CD4-positive, alpha-beta T cell (primary cell): ENCODE results near the gene RYR3. TPM values are rescaled to one million over a fixed set of nuclear protein-coding genes. Genes with fewer than 3 reads are reported as not detected.

Experiments
- ATAC-seq: fragments of 200-7000 bp; cut with Tn5 transposase; one replicate; pipeline ENCODE4 v1.10.0; 2022; ENCODE audit warnings: mild to moderate bottlenecking; ENCODE audit not compliant: poor library complexity
- CTCF ChIA-PET: fragments of 350-600 bp; sonication (Branson Sonifier 250); formaldehyde crosslinking; loops from one replicate; lab custom pipeline; 2021; ENCODE audit warnings: antibody characterized with exemption, inconsistent platforms; lab: Charles Lee
- POLR2A ChIA-PET: fragments of 350-600 bp; sonication (Branson Sonifier 250); formaldehyde crosslinking; loops from one replicate; lab custom pipeline; 2021; ENCODE audit warnings: antibody characterized with exemption, inconsistent platforms; lab: Charles Lee
- DNase-seq, 14 experiments: peaks; one replicate each; pipeline ENCODE4 v3.0.0-alpha.2; 2013 to 2020; ENCODE audit warnings: mixed read lengths in 2 of 14
- H3K27ac ChIP-seq, 2 donors: one replicate each; pipeline versions ENCODE4 v1.5.1 to v1.7.0; 2013; ENCODE audit warnings: low read length in 2 of 2, low read depth in 1 of 2, mild to moderate bottlenecking in 1 of 2
- H3K27me3 ChIP-seq, 2 experiments: 1 replicate in 1 of 2; 2 replicates in 1 of 2; pipeline versions ENCODE4 v1.6.1 to v1.7.0; 2013; ENCODE audit warnings: low read length in 2 of 2, control low read depth in 1 of 2, mild to moderate bottlenecking in 1 of 2, moderate library complexity in 1 of 2; ENCODE audit not compliant: insufficient read depth in 2 of 2, control insufficient read depth in 1 of 2
- H3K36me3 ChIP-seq: one replicate; pipeline ENCODE4 v1.6.1; 2013; ENCODE audit warnings: low read length, control low read depth; ENCODE audit not compliant: insufficient read depth
- H3K4me1 ChIP-seq: one replicate; pipeline ENCODE4 v1.6.1; 2013; ENCODE audit warnings: low read length, control low read depth; ENCODE audit not compliant: insufficient read depth
- H3K4me3 ChIP-seq: one replicate; pipeline ENCODE4 v1.5.1; 2013; ENCODE audit warnings: mild to moderate bottlenecking, low read length, moderate library complexity
- H3K9me3 ChIP-seq, 2 experiments: 1 replicate in 1 of 2; 2 replicates in 1 of 2; pipeline versions ENCODE4 v1.6.1 to v1.7.0; 2013; ENCODE audit warnings: low read length in 2 of 2, mild to moderate bottlenecking in 2 of 2, control low read depth in 1 of 2, moderate library complexity in 1 of 2; ENCODE audit not compliant: control insufficient read depth in 1 of 2, insufficient read depth in 1 of 2
- H3K27ac Mint-ChIP-seq: one replicate; pipeline ENCODE4 v1.8.0; 2020; ENCODE audit warnings: mixed read lengths
- H3K27me3 Mint-ChIP-seq: one replicate; pipeline ENCODE4 v1.8.0; 2021; ENCODE audit warnings: mixed read lengths
- H3K36me3 Mint-ChIP-seq: one replicate; pipeline ENCODE4 v1.8.0; 2021; ENCODE audit warnings: low read depth, mixed read lengths
- H3K4me1 Mint-ChIP-seq: one replicate; pipeline ENCODE4 v1.8.0; 2021; ENCODE audit warnings: low read depth, mixed read lengths
- H3K4me3 Mint-ChIP-seq: one replicate; pipeline ENCODE4 v1.8.0; 2020; ENCODE audit warnings: mild to moderate bottlenecking, mixed read lengths
- H3K9me3 Mint-ChIP-seq: one replicate; pipeline ENCODE4 v1.8.0; 2020; ENCODE audit warnings: mixed read lengths
- intact Hi-C, 2 experiments: fragments of 100-400 bp; cut with DNase I in 1 of 2; cut with micrococcal nuclease in 1 of 2; formaldehyde crosslinking; loops; one replicate each; pipeline versions ENCODE4 v1.15.1 to v1.9.0; 2023 to 2025; cut with DNase I, micrococcal nuclease
- total RNA-seq, 174 experiments: library from RNA in 2 of 174; stranded (reverse) in 2 of 174; gene quantifications; one replicate each; pipeline ENCODE4 v1.2.3 and lab custom pipeline; 2021 to 2026
- TF ChIP-seq, protein P1 (sequence below): fragments of 200-600 bp; IDR thresholded peaks from one replicate; pipeline ENCODE4 v1.8.0; 2022; ENCODE audit warnings: antibody characterized with exemption, mild to moderate bottlenecking

RYR3 gene
- total RNA-seq, 2 experiments from 2014 or later: not detected

DNA sequence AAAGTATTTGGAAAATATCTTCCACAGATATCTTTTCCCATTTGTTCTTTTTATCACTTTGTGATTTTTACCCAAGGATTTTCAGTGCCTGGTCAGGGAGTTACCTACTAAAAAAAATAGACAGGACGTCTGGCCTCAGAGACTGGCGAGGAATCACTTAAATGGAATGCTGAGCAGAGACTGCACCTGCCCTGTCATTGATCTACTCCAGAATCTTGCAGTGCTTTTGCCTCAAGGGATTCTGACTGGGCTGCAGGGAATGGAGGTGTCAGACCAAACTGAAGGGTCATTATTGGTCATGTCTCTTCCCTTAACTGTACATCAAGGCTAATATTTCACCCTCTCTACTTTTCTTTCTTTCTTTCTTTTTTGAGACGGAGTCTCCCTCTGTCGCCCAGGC is 12.1 kb upstream of the RYR3 start:
- H3K4me3 Mint-ChIP-seq: no peak overlapping the region
- no peaks in the 10 kb centered on the region for H3K36me3 Mint-ChIP-seq
- peaks cover 25% of the 10 kb centered on the region for H3K27me3 Mint-ChIP-seq
- H3K4me3 ChIP-seq: no peak overlapping the region
- no peak overlapping the region for H3K27ac ChIP-seq
- TF ChIP-seq, protein P1, sequence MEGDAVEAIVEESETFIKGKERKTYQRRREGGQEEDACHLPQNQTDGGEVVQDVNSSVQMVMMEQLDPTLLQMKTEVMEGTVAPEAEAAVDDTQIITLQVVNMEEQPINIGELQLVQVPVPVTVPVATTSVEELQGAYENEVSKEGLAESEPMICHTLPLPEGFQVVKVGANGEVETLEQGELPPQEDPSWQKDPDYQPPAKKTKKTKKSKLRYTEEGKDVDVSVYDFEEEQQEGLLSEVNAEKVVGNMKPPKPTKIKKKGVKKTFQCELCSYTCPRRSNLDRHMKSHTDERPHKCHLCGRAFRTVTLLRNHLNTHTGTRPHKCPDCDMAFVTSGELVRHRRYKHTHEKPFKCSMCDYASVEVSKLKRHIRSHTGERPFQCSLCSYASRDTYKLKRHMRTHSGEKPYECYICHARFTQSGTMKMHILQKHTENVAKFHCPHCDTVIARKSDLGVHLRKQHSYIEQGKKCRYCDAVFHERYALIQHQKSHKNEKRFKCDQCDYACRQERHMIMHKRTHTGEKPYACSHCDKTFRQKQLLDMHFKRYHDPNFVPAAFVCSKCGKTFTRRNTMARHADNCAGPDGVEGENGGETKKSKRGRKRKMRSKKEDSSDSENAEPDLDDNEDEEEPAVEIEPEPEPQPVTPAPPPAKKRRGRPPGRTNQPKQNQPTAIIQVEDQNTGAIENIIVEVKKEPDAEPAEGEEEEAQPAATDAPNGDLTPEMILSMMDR: no peak
- no peaks in the 10 kb centered on the region for H3K9me3 Mint-ChIP-seq
- DNase-seq: no peak
- no peaks in the 10 kb centered on the region for H3K4me1 Mint-ChIP-seq
- intact Hi-C loops: loop anchor here in 1 of 2 experiments (10.0 kb wide), 1 partner anchor 56 kb away; no protein-coding TSS in a partner anchor
- no peak overlapping the region for H3K27ac Mint-ChIP-seq
- H3K36me3 ChIP-seq: no peaks in the 10 kb centered on the region
- no peaks in the 10 kb centered on the region for H3K4me1 ChIP-seq
- POLR2A ChIA-PET: no interaction called here
- H3K9me3 ChIP-seq: no peaks in the 10 kb centered on the region
- no peaks in the 10 kb centered on the region for H3K27me3 ChIP-seq
- CTCF ChIA-PET: no interaction called here
- no peak for ATAC-seq

DNA sequence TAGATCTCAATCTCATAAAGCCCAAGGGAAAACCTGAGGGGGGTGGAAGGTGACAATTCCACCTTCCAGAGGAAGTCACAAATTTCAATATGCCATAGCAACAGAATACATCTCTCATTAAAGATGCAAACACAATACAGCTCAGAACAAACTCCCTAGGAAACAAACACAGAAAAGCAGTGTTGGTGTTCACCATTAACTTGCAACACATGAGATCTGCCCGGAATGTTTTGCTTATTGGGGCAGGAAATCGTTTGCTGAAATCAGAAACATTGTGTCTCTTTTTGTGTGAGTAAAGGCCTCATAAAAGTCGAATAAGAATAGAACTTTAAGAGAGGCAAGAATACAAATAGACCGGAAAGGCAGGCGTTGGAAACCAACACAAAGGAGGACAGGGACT is 5.8 kb upstream of the RYR3 start:
- Mint-ChIP-seq H3K27ac (no peak overlapping the region), H3K36me3 (no peaks in the 10 kb centered on the region), H3K4me3 (no peak overlapping the region), H3K4me1 (no peaks in the 10 kb centered on the region), H3K27me3 (peaks cover 60% of the 10 kb centered on the region), H3K9me3 (no peaks in the 10 kb centered on the region)
- ChIA-PET POLR2A (no interaction called here), CTCF (no interaction called here)
- Histone ChIP-seq H3K4me3 (no peak overlapping the region), H3K4me1 (no peaks in the 10 kb centered on the region), H3K9me3 (no peaks in the 10 kb centered on the region), H3K27me3 (peaks cover 2 to 17% of the 10 kb centered on the region in 2 experiments), H3K27ac (no peak overlapping the region), H3K36me3 (no peaks in the 10 kb centered on the region)
- intact Hi-C loops: no loop called here
- ATAC-seq (no peak), DNase-seq (no peak)
- TF ChIP-seq, protein P1: no peak

DNA sequence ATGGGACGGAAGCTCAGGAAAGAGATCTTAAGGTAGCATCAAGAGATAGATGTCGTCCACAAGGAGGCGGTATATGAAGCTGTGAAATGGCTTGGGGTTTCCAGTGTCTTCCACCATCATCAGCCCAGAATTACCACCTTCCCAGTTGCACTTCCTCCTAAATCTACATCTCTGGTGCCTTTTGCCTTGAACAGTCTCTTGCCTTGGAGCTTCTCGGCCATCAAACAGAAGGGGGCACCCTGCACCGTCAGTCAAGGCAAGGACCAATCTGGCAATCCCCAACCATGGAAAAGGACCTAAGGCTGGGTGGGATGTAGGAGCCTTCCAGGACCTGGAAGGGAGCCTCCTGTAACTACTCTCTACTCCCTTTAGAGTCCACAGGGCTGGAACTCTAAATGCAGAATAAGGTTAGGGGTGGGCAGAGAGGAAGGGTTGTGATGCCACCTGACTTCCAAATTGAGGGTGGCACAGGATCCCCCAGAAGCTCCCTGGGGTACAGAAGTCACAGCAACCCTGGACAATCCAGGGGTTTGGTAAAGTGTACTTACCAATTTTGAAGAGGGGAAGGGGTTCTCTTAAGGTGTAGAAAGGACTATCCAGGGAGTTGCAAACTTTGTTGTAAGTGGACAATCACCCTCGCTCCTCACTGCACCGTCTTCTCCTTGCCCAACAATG is 1.0 kb upstream of the RYR3 start:
- Mint-ChIP-seq H3K27ac (no peak overlapping the region), H3K4me3 (no peak overlapping the region)
- intact Hi-C loops: no loop called here

More for the DNA sequence above, 1.0 kb upstream of the RYR3 start:
- TF ChIP-seq, protein P1: no peak
- no peaks in the 10 kb centered on the region for H3K4me1 ChIP-seq
- H3K9me3 Mint-ChIP-seq: no peaks in the 10 kb centered on the region
- peaks cover 0 to 8% of the 10 kb centered on the region in 2 experiments for H3K9me3 ChIP-seq
- DNase-seq (peak in 1 of 14 experiments; percentile 1), ATAC-seq (no peak)
- H3K4me3 ChIP-seq: no peak overlapping the region
- ChIA-PET CTCF (no interaction called here), POLR2A (no interaction called here)
- peaks cover 60% of the 10 kb centered on the region for H3K27me3 Mint-ChIP-seq
- no peaks in the 10 kb centered on the region for H3K4me1 Mint-ChIP-seq
- H3K36me3 ChIP-seq: no peaks in the 10 kb centered on the region
- H3K27me3 ChIP-seq: peaks cover 16 to 52% of the 10 kb centered on the region in 2 experiments
- H3K36me3 Mint-ChIP-seq: no peaks in the 10 kb centered on the region
- H3K27ac ChIP-seq: no peak overlapping the region
